Suppressor macrophage treated with lipopolysaccharide for 1 hour (primary cell): ENCODE results near the gene SLC16A7.

Experiments used
- DNase-seq, 3 donors: peaks; one replicate each; pipeline ENCODE4 v3.0.0-alpha.2; 2020 to 2022

The SLC16A7 gene

DNA sequence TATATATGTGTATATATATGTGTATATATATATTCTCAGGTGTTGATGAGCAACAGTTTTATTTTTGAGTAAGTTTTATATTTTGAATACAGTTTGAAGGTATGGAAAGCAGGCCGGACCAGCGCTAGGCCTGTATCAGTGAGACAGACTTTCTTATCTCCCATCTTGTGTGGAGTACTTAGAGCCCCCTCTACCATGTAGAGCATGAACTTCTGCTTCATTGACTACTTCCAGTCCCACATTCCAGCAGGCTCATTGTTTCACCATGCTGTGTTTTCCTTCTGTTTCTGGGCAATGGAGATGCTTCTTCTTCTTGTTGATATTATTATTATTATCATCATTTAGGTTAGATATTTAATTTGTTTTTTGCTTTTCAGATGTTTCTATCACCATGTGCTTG, 76.4 kb downstream of the SLC16A7 start:
- DNase-seq = no peak

GRCh38 chr12:59675461-59675860, 79.6 kb downstream of the SLC16A7 start:
- peak in 1 of 3 donors; percentile 23 for DNase-seq

DNA sequence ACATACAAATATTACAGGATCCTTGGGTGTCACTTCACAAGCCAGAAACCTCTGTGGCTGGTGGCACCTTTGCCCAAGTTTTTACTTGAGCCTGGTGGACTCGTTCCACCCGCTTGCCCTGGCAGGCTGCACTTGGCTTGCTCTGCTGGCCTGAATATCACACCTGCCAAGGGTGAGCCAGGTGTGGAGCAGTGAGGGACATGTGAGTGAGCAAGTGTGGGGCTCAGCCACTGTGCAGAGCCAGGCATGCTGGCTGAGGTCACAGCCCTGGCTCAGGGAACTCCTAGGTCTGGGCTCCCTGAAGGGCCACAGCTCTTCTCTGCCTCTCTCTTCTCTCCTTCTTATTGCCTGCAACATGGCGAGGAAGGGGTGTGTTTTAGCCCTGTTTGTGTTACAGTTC, 82.0 kb downstream of the SLC16A7 start:
- no peak for DNase-seq

- DNase-seq = no peak
These were observed 83.1 kb downstream of the SLC16A7 start for GRCh38 chr12:59678759-59679411.

DNA sequence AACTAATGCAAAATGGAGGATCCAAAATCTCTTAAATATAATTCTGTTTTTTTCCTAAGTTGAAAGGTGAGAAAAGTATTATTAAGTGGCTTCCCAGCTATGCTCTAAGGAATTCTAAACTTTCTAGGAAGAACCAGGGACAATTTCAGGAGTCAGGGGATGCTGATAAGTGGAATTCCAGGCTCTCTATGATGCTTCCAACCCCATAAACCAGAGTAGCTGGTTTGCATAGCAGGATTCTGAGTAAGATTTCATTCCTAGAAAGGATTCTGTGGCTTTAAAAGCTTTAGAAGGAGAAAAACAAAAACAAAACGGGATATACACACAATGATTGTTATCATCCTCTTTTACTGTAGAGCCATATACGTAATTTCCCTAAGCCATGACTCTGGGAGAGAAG, 93.9 kb downstream of the SLC16A7 start:
- DNase-seq = no peak

- DNase-seq = no peak
These were observed 99.5 kb downstream of the SLC16A7 start for GRCh38 chr12:59695379-59695778.

DNA sequence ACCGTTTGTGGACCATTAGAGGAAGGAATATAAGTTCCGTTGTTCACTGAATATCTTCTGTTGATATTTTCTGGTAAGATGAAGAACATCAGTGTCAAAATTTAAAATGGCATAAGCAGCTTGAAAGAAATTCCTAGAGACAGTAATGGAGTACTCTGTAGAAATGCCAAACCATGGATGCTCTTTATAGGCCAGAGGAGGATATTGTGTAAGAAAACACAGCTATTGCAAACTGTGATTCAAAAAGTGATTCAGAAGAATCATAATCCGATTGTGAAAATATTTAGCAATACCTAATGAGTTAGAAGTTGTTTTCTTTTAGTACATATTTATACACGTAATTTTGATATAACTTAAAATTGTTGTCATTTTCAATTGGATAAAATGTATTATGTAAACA, 102.8 kb downstream of the SLC16A7 start:
- peak; percentile 30 to 90 (median 83) for DNase-seq

DNA sequence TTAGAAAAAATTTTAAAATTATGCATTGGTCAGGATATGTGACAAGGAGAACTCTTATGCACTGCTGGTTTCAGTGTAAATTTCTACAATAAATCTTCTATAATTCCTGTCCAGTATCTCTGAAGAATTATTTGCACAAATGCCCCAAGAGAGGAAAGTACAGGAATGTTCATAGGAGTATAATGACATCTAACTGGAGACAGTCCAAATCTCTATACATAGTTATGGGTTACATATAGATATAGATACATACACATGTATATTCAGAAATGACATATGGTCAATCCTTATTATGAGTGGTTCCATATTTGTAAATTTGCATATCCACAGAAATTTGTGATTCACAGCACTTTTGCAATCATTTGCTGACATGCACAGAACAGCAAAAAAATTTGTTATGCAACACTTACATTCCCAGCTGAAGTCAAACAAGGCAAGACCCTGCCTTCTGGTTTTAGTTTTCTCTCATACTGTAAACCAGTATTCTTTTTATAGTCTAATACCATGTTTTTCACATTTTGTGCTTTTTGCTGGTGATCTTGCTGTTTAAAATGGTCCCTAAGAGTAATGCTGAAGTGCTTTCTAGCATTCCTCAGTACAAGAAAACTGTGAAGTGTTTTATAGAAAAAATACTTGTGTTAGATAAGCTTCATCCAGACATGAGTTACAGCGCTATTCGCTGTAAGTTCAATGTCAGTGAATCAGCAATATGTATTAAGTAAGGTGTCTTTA, 103.8 kb downstream of the SLC16A7 start:
- DNase-seq = peak; percentile 68 to 93 (median 91)

- DNase-seq = peak in 2 of 3 donors; percentile 4 to 24
These were observed 104.3 kb downstream of the SLC16A7 start for GRCh38 chr12:59700153-59700450.

DNA sequence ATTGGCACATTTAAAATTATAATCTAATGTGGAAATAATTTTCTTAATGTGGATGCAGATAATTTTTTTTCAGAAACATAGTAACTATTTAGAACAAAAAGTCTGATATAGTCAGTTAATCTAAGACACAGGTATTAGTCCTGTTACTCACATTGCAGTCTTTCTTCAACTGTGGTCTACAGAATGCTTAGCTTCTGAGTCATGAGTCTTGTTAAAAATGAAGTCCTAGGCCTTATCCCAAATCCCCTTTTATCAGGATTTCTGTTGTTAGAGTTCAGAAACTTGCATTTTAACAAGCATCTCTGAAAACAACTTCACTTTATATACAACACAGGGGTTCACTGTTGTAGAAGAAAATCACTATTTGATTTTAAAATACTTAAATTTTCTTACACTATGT, 112.2 kb downstream of the SLC16A7 start:
- DNase-seq = no peak

DNA sequence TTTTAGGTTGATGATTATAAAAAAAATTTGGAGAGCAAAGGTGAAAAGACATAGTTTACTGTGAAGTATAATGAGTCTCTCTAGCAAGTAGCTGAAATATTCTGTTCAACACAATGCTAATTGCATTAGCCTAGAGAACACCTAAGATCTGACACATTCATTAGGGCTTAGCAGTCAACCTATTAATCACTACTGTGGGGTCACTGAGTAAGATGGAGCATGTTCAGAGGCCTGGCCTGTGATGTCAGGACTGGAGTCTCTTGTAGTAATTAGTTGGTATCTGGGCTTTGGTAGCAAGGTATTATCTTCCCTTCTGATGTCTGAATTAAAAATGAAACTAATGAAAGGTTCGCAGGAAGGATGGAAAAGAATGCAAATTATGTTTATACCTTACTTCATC, 112.7 kb downstream of the SLC16A7 start:
- no peak for DNase-seq

- no peak for DNase-seq
These were observed 114.3 kb downstream of the SLC16A7 start for GRCh38 chr12:59710004-59710628.

DNA sequence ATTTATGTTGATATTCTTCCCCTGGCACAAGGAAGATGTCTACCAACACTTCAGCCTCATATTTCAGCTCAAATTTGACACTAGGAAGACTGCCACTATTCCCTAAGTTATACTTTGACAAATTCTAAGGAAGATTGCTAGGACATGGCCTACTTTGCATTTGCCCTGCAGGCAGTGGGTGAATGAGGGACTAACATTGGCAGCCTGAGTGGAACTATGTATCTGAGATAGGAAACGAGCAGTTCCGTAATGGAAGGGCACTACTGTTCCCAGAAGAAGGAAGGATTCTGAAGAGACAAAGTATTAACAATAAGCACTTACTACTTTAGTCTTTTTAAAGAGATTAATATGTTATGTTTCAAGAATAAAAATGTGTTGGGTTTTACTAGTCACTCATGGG, 115.1 kb downstream of the SLC16A7 start:
- no peak for DNase-seq

DNA sequence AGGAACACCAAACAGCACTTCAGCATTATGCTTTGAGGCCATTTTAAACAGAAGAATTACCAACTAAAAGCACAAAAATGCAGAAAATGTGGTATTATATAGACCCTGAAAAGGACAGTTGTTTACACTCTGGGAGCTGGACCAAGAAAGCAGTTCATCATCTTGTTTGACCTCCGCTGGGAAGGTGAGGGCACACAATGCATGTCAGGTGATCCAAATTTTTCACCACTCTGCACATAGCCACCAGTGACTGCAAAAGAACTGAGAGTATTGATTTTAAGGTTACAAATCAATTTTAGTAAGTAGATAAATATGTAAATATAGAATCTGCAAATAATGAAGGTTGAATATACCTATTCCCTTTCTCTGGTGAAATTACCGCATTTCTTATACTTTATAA, 119.6 kb downstream of the SLC16A7 start:
- no peak for DNase-seq

GRCh38 chr12:59716043-59716442, 120.2 kb downstream of the SLC16A7 start:
- no peak for DNase-seq

DNA sequence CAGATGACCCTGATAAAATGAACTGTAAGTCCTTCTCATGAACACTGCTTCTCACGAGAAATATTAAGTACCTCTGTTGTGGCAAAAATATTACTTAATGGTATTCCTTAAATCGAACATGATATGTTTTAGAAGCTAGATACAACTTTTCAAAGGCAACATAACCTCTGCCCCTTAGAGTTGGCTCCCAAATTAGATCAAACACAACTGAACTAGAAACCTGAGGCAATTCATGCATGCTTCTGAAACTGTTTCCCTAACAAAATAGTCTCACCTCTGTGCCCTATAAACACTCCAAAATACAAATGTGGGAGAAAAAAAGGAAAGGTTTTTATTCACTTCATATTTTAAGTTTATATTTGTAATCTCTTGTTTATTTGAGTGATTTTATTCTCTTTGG, 121.6 kb downstream of the SLC16A7 start:
- no peak for DNase-seq

DNA sequence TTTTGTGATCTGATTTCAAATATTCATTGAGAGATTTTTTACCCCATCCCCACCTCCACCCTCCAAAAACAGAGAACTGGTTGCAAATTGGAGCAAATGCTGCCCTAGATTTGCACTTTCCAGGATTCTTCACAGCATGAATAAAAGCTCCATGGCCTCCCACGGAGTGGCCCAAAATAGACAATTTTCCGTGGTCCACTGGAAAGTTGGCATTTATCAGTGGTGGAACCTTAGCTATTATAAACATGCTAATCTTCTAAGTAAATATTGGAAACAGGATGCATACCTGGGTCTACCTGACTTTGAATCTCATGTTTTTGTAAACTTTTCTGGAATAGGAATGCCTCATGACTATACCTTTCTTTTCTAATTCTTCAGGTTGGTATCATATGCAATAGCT, 123.9 kb downstream of the SLC16A7 start:
- DNase-seq = no peak

- peak in 1 of 3 donors; percentile 21 for DNase-seq
These were observed 127.7 kb downstream of the SLC16A7 start for GRCh38 chr12:59723520-59723919.

- DNase-seq = no peak
These were observed 128.3 kb downstream of the SLC16A7 start for GRCh38 chr12:59724011-59724695.

DNA sequence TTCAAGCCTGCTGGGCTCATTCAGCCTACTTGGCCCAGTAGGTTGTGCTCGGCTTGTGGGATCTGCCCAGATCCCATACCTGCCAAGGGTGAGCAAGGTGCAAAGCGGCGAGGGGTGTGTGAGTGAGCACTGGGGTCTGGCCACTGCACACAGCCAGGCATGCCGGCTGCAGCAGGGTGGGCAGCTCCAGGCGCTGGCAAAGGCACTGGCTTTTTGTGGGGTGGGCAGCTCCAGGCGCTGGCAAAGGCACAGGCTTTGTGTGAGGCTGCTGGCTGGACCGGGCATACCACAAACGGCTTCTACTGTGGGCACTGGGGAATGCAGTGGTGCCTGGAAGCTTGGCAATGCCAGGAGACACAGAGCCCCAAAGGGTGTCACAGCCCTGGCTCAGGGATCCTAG, 137.4 kb downstream of the SLC16A7 start:
- no peak for DNase-seq

DNA sequence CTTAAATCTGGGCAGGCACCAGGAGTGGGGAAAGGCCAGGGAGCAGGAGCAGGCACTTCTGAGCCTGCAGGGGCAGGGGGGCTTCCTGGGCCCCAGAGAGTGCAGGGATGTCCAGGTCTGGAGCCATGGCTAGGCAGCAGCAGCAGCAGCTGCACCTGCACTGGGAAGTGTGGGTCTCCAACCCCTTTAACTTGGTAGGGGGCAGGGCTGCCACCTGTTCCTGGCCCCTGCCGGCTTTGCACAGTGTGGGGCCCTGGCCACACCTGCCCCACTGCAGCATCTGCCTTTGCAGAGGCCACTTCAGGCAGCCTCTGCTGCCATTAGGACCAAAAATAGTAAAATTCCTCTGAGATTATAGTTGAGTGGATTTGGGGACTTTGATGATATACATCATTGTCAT, 138.5 kb downstream of the SLC16A7 start:
- DNase-seq = no peak

GRCh38 chr12:59735231-59735630, 139.4 kb downstream of the SLC16A7 start:
- no peak for DNase-seq

DNA sequence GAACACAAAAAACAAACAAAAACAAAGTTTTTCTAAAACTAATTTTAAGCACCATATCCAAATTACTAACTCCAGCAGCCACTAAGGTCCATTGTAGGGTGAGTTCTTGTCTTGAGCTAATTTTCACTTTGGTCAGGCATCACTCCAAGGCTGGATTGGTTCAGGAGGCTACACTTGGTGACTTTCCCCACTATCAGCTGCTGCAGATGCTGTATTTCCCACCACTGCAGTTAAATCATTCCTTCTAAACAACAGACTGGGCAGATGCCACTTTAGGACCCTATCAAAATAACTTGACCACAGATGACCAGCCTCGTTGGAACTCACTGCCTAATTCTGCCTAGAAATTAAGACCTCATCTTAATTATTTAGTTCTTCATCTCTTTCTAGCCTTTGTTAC, 140.5 kb downstream of the SLC16A7 start:
- DNase-seq = no peak

DNA sequence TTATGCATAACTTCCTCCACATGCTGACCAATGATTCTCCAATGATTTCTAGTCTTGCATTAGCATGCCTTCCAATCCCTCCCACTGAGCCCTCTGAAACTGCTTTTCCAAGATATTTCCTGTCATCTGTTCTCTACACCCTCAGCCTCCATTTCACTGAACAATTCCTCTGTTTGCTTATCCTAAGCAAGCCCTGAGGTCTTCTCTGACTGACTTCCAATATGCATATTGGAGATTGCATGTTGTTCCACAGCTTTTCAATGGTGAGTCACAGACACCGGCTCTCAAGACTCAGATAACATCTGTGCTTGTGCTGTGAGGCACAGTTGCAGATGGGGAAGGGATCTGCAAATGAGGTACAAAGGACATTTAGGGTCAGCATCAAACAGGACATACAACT, 141.0 kb downstream of the SLC16A7 start:
- no peak for DNase-seq
